SKM-1 treated with dmso at 0.1 percent for 144 hours (cell line): Measurements from ENCODE around the gene ZBTB16.

Experiments used
- DNase-seq: peaks from one replicate; lab custom pipeline; 2025; ENCODE audit not compliant: unreplicated experiment; lab: John Stamatoyannopoulos, UW

Gene ZBTB16

GRCh38 chr11:114293201-114293711, 233.7 kb downstream of the ZBTB16 start:
- DNase-seq, result no peak

GRCh38 chr11:114295676-114296604, 236.4 kb downstream of the ZBTB16 start, which contains the start of gene NNMT:
NNMT (plus strand) TSS chr11:114296399; CDS start chr11:114296557, 158 bp downstream.
- DNase-seq, result no peak

DNA sequence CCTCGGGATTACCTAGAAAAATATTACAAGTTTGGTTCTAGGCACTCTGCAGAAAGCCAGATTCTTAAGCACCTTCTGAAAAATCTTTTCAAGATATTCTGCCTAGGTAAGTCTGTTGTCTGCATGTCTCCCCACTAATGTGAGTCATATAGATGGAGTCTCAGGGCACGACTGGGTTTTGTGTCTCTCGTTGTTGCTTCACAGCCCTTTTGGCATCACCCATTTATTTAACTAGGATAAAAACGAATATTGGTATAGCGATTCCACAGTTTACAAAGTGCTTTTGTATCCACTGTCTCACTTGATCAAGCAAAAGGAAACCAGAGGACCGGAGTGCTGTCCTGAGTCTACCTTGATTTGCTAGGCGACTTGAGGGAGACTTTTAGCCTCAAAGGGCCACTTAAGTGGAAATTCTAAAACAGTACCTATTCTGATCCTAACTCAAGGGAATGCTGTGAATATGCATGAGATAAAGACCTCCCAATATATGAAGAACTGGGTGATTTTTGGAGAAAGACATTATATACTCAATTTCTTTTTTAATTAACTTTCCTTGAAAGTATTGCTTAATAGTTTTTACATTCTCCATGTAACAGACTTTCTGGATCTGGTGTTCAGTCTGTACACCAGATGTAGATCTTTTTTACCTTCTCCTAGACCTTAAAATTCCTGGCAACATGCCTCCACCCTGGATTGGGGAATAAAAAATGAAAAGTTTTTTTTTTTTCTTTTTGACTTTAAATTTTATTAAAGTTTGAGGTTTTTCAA, 237.3 kb downstream of the ZBTB16 start:
- DNase-seq, result no peak

DNA sequence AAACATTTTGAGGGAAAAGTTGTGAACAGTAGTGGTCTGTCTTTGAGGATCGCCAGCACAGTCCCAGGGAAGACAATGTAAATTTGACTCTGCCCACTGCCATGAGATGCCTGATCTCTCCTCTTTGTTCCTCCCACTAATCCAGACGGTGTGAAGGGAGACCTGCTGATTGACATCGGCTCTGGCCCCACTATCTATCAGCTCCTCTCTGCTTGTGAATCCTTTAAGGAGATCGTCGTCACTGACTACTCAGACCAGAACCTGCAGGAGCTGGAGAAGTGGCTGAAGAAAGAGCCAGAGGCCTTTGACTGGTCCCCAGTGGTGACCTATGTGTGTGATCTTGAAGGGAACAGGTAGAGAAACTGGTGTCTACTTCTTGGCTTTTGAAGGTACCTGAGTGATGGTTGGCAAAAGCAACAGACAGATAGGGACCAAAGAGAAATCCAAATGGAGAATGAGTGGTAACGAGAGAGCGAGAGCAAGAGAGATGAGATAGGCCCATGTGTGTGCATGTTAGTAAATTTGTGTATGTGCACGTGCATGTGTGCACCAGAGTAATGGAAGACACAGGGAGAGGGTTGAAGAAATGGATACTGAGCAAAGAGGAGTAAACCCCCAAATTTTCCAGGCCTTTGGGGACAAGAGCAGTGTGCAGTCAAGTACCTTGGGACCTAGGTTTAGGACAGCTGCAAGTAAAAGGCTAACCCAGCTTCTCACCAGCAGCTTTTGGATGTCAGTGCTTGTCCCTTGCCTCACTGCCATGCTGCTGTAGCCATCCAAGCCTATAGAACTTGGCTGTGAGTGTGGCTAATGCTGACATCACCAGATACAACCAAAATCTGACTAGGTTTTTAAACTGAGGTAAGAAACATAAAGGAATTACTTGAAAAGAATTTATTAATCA, 238.5 kb downstream of the ZBTB16 start:
- DNase-seq, result no peak

GRCh38 chr11:114298710-114299109, 239.2 kb downstream of the ZBTB16 start:
- DNase-seq, result no peak
